ENCODE results near the gene HIVEP3.

HIVEP3 gene

GRCh38 chr1:41566969-41567368 lies 351.8 kb downstream of the HIVEP3 start:
- no peak for TF ChIP-seq CTCF (IDR thresholded peaks at IDR 0.05; ENCODE audit: insufficient read depth, low read depth, low read length, missing control alignments)
- DNase-seq (ENCODE audit: low read depth) = no peak
- no peak overlapping the region for H3K4me3 ChIP-seq (ENCODE audit: low read depth, low read length)

- no peak for TF ChIP-seq CTCF (IDR thresholded peaks at IDR 0.05; ENCODE audit: insufficient read depth, low read depth, low read length, missing control alignments)
- no peak for DNase-seq (ENCODE audit: low read depth)
- no peak overlapping the region for H3K4me3 ChIP-seq (ENCODE audit: low read depth, low read length)
Observed at GRCh38 chr1:41566274-41566885, 352.3 kb downstream of the HIVEP3 start.

- no peak overlapping the region for H3K4me3 ChIP-seq (ENCODE audit: low read depth, low read length)
- TF ChIP-seq CTCF (IDR thresholded peaks at IDR 0.05; ENCODE audit: insufficient read depth, low read depth, low read length, missing control alignments) = no peak
- DNase-seq (ENCODE audit: low read depth) = no peak
Observed at GRCh38 chr1:41564741-41565475, 353.8 kb downstream of the HIVEP3 start.

- no peak for DNase-seq (ENCODE audit: low read depth)
- no peak overlapping the region for H3K4me3 ChIP-seq (ENCODE audit: low read depth, low read length)
- no peak for TF ChIP-seq CTCF (IDR thresholded peaks at IDR 0.05; ENCODE audit: insufficient read depth, low read depth, low read length, missing control alignments)
Observed at GRCh38 chr1:41562328-41562727, 356.4 kb downstream of the HIVEP3 start.

DNA sequence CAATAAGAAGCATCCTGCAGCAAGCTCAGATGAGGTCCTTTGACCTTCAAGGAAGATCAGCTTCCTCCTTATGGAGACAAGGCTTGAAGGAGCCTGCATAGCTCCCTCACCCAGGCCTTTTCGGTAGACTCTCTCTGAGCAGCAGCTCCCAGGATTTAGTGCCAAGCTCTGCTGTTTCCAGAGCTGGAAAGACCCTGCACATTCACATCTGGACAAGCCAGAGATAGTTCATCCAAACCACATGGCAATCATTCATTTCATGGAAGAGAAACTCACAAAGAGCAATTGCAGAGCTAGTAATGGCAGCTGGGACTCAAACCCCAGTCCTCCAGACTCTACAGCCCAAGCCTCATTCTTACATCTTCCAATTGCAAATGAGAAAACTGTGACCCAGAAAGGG lies 357.8 kb downstream of the HIVEP3 start:
- TF ChIP-seq CTCF (IDR thresholded peaks at IDR 0.05; ENCODE audit: insufficient read depth, low read depth, low read length, missing control alignments) = no peak
- H3K4me3 ChIP-seq (ENCODE audit: low read depth, low read length) = no peak overlapping the region

GRCh38 chr1:41560496-41560895 lies 358.2 kb downstream of the HIVEP3 start:
- H3K4me3 ChIP-seq (ENCODE audit: low read depth, low read length) = no peak overlapping the region
- DNase-seq (ENCODE audit: low read depth) = no peak
- TF ChIP-seq CTCF (IDR thresholded peaks at IDR 0.05; ENCODE audit: insufficient read depth, low read depth, low read length, missing control alignments) = no peak

More for the DNA sequence above, 357.8 kb downstream of the HIVEP3 start:
- DNase-seq (ENCODE audit: low read depth) = no peak

All from GM12865 (cell line).